HG03342 (cell line): ENCODE results near the gene BMP7.

ENCODE experiments used
- ATAC-seq: cut with Tn5 transposase; IDR thresholded peaks from one replicate; pipeline ENCODE4 v1.9.1; 2021; ENCODE audit warnings: mild to moderate bottlenecking, moderate library complexity; ENCODE audit not compliant: unreplicated experiment

The BMP7 gene

GRCh38 chr20:57266291-57267157 lies at the start of gene BMP7:
TSS of gene BMP7 (minus strand) at chr20:57266641. CDS start at chr20:57266122, 519 bp downstream.
- no peak for ATAC-seq

DNA sequence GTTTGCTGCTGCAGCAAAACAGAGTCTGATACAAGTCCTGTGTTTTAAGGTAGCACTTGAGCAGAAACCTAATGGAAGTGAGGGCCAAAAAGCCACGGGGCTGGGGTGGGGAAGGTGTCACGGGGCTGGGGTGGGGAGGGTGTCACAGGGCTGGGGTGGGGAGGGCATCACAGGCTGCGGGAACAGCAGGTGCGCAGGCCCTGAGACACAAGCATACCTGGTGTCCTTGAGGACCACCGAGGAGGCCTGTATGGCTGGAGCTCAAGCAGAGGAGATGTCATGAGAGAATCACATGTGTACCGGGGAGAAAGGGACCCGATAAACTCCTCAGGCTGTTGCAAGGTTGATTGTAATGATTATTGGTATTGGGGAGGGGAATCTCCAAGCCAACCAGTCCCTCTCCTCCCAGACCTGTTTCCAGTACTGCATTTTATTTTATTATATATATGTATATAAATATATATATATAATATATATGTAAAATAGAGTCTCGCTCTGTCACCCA lies 49.6 kb upstream of the BMP7 start:
- no peak for ATAC-seq

DNA sequence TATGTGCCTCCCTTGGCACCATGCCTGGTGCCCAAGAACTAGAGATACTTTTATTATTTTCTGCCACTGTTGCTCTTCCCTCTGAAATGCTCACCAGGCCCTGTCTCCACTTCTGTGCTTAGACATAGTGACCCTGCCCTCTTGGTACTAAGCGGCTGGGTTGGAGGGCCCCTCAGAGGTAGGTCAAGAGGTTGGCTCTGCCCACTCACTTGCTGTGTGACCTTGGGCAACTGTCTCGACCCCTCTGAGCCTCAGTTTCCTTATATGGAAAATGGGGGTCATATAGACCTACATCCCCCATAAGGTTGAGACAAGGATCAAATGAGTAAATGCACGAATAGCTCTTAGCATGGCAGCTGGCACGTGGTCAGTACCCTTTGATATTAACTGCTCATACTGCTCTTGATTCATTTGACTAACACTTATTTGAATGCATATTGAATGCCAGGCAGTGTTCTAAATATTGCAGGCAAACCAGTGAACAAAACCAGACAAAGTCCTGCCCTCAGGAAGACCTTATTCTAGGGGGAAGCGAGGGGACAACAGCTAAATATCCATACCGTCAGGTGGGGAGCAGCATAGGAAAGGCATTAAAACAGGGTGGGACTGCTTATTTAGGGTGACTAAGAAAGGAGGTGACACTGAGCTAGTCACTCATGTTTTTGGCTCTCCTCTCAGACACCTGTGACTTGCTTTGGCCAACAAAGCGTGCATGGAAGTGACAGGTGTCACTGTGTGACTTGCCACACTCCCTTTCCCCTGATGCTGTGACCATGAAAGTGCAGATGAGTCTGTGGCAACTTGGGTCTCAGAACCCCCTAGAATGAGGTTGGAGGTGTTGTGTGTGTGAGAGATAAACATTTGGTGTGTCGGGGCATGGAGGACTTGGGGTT lies 48.9 kb upstream of the BMP7 start:
- no peak for ATAC-seq

GRCh38 chr20:57313951-57314350 lies 47.5 kb upstream of the BMP7 start:
- no peak for ATAC-seq

DNA sequence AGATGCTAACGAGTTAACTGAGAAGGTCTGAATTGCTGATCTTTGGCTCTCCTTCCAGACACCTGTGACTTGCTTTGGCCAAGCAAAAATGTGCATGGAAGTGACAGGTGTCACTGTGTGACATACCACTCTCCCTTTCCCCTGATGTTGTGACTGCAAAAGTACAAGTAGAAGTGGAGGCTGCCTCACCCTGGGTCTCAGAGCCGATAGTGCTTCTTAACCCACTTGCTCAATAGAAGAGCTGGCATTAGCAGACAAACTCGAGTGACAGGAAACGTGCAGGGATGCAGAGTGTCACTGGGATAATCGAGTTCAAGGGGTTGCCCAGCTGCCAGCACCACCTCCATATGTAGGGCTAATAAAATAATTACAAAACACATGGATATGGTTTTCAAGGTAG lies 46.8 kb upstream of the BMP7 start:
- ATAC-seq: no peak

DNA sequence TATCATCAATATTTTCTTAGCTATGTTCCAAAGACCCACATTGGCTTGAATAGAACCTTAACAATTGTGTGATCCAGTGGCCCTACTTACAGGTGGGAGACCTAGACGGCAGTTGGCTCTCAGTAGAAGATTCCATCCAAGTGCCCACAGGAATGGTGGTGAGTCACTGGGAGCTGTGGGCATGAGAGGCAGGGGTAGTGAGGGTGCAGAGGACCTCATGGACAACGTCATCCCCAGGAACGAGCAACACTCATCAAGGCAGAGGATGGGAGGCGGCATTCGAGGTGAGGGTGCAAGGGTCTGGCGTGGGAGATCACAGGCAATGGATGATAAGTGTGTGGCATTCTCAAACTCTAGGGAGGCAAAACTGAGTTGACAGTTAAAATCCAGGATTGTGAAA lies 45.7 kb upstream of the BMP7 start:
- ATAC-seq: no peak

DNA sequence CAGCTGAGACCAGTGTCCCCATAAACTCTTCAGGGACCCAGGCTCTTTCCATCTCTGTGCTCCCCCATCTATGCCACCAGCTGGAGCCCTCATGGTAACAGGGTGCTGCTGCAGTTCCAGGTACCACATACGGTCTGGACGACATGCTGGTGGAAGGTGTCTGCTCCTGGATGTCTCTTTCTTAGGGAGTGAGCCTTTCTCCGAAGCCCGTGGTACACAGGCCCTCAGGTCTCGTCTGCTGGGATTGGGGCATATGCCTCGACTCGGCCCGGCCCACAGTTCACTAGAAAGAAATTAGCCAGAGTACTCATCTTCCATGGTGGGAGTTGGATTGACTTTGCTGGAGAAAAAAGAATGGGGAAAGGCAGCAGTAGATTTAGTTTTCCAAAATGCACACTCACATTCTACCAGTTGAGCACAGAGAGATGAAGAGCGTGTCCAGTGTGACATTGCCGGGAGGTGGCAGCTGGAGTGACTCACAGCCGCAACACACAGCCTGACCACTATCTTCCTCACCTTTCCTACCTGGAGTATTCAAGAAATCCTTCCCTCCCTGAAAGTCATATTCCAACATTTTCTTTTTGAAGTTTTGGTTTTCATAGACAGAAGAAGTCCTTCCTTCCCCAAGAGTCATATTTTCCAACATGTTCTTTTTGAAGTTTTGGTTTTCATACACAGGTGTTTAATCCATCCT lies 44.5 kb upstream of the BMP7 start:
- no peak for ATAC-seq

- no peak for ATAC-seq
Observed at GRCh38 chr20:57309544-57310115, 43.2 kb upstream of the BMP7 start.

- ATAC-seq: no peak
Observed at GRCh38 chr20:57308451-57309271, 42.2 kb upstream of the BMP7 start.

DNA sequence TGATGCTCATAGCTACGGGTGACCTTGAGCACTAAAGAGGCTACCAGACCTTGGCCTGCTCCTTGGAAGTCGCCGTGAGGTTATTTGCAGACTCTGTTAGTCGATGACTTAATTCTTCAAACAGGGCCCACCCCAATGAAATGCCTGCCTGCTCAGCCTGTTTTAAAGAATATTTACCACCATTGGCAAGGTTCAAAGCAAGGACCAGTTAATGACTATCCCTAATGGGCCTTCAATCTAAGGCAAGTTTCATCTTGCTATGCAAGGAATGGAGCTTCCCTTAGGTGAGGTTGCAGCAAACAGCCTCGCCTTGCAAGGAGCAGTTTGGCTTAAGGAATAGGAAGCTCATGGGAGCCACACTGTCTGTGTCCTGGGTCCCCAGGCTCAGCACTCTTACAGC lies 40.3 kb upstream of the BMP7 start:
- no peak for ATAC-seq

DNA sequence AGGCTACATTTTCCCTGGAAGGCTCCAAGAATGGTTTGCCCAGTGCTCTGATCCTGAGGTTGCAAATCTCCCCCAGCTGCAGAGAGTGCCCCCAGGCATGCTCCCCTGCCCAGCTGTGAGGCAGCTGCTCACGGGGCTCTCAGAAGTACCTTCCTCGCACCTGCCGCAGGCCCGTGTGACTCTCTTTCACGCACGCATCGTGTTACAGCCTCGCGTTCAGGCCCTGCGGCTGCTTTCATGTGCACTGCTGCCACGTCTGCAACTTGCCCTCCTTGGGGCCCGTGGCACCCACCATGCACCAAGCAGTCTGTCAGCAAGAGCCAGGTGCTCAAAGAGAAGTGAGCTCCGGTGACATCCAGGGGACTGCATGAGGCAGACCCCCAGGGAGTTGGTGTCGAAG lies 34.6 kb upstream of the BMP7 start:
- ATAC-seq: no peak

- ATAC-seq: no peak
Observed at GRCh38 chr20:57298457-57298856, 32.0 kb upstream of the BMP7 start.

DNA sequence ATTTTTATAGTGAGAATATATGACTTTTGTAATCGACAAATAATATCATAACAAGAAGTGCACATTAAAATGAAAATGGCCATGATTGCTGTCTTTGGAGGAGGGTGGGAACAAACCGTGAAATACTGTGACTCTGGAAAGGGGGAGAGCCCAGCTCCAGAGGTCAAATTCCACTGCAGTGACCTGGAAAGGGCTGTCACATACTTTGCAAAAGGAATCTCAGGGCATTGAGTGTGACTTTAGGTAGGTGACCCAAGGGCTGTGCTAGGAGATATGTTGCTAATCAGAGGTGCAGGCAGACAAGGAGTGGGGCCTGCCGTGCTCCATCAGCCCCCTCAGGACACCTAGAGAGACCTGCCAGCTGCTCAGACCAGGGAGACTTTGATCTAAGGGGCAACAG lies 28.1 kb upstream of the BMP7 start:
- no peak for ATAC-seq

DNA sequence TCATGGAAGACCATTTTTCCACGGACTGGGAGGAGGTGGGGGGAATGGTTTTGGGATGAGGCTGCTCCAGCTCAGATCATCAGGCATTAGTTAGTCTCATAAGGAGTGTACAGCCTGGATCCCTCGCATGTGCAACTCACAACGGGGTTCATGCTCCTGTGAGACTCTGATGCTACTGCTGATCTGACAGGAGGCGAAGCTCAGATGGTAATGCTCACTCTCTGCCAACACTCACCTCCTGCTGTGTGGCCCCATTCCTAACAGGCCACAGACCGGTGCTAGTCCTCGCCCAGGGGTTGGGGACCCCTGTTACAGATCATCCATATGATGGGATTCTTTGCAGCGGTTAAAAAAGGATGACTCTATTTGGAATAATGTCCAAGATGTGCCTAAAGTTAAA lies 27.6 kb upstream of the BMP7 start:
- ATAC-seq: no peak

GRCh38 chr20:57292611-57293010 lies 26.2 kb upstream of the BMP7 start:
- ATAC-seq: no peak

GRCh38 chr20:57291694-57292093 lies 25.3 kb upstream of the BMP7 start:
- no peak for ATAC-seq

DNA sequence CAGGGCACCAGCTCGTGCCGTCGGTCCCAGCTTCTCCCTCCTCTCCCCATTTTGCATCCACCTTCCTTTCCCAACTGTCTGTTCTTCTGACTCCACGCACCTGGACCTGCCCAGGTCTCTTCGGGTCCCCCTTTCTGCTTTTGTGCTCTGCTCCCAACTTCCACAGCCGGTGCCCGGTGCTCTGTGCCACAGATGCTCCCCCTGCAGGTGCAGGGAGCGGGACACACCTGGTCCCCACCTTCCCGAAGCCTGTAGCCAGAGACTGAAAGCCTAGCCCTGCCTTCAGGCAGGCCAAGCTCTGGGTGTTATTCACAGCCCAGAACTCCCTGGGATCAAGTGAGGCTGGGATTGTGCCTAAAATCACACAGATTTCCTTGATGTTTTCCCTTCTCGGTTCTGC lies 24.6 kb upstream of the BMP7 start:
- no peak for ATAC-seq

GRCh38 chr20:57290178-57290484 lies 23.7 kb upstream of the BMP7 start:
- no peak for ATAC-seq

GRCh38 chr20:57289391-57290177 lies 23.1 kb upstream of the BMP7 start:
- ATAC-seq: no peak
